ENCODE data around the gene DNAAF9. TPM values are rescaled to one million over a fixed set of nuclear protein-coding genes. Genes with fewer than 3 reads are reported as not detected.
A peak's percentile ranks its signal among the peaks of the same experiment; 100 is the strongest.

The DNAAF9 gene
- total and polyA plus RNA-seq, 2 of the 4 experiments (the other 2 are of a cell fraction) = 7.9 to 8.2 TPM

DNA sequence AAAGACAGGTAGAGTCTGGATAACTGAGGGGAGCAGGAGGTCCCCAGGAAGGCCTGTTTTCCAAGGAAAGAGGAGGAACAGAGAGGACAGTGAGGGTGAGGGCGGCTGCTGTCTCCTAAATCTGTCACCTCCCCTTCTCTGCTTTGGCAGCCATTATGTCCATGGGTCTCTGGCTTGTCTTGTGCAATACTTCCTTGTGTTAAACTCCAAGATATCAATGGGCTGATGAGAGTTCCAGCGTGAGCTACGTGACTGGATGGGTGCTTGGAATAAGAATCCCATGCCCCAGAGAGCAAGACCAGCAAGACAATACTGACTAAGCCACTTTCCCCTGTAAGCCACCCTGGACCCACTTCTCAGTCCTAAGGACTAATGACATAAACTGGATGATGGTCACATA, 26.3 kb upstream of the DNAAF9 start:
- Histone ChIP-seq H3K18ac (ENCODE audit: low read depth, low read length) (no peak overlapping the region), H4K5ac (ENCODE audit: low read depth, low read length) (no peak overlapping the region), H2BK15ac (ENCODE audit: low read depth, low read length) (no peak overlapping the region), H3K9me1 (ENCODE audit: insufficient read depth, low read length) (no peaks in the 10 kb centered on the region), H2BK5ac (ENCODE audit: low read depth, low read length, poor library complexity, severe bottlenecking) (no peak overlapping the region), H3K4ac (ENCODE audit: low read depth, low read length) (no peak overlapping the region), H3K4me1 (ENCODE audit: control insufficient read depth, insufficient read depth, low read length) (no peaks in the 10 kb centered on the region), H3K27me3 (ENCODE audit: control insufficient read depth, insufficient read depth, low read length) (peaks cover 2% of the 10 kb centered on the region), H2BK20ac (ENCODE audit: low read depth, low read length) (no peak overlapping the region), H3K9me3 (ENCODE audit: control insufficient read depth, insufficient read depth, low read length) (no peaks in the 10 kb centered on the region), H3K27ac (ENCODE audit: insufficient read depth, low read length) (no peak overlapping the region), H3K79me1 (ENCODE audit: low read depth in 1 of 2, low read length in 2 of 2) (no peaks in the 10 kb centered on the region), H2AK5ac (ENCODE audit: low read depth, low read length) (no peak overlapping the region), H3K14ac (replicated peaks; ENCODE audit: low read depth, low read length) (no peak overlapping the region), H3K4me2 (ENCODE audit: low read depth, low read length) (no peak overlapping the region), H3K9ac (ENCODE audit: low read depth, low read length) (no peak overlapping the region), H4K20me1 (ENCODE audit: insufficient read depth, low read length) (no peaks in the 10 kb centered on the region), H3K4me3 (ENCODE audit: insufficient read depth, low read depth, low read length) (no peak overlapping the region), H2BK120ac (ENCODE audit: low read depth, low read length) (no peak overlapping the region), H2AK9ac (replicated peaks; ENCODE audit: low read depth, low read length, poor library complexity) (no peak overlapping the region), H3K36me3 (ENCODE audit: control insufficient read depth, insufficient read depth, low read length) (no peaks in the 10 kb centered on the region), H3K56ac (ENCODE audit: extremely low read depth, insufficient read depth, low read length) (no peak overlapping the region), H2AFZ (replicated peaks; ENCODE audit: low read length, poor library complexity) (no peak overlapping the region), H3K23ac (ENCODE audit: low read depth, low read length) (no peak overlapping the region), H4K8ac (ENCODE audit: low read depth in 2 of 2, low read length in 2 of 2) (no peak overlapping the region), H4K91ac (ENCODE audit: insufficient read depth, low read depth, low read length) (no peak overlapping the region)
- dilution Hi-C loops (cut with HindIII; ENCODE audit: low sequenced_read_pairs, unreplicated experiment) = no loop called here
- CTCF ChIA-PET = no interaction called here
- WGBS, 2 experiments (ENCODE audit: extremely low coverage in 2 of 2, insufficient read length in 1 of 2) = no CpG with 5 or more reads among the region's 3 CpGs
- TF ChIP-seq BHLHE40 (IDR thresholded peaks at IDR 0.05; ENCODE audit: low read depth, low read length) = no peak
- no peak for TF ChIP-seq SMC3 (IDR thresholded peaks at IDR 0.05; ENCODE audit: low read depth, low read length)
- no peak for TF ChIP-seq FOS (IDR thresholded peaks at IDR 0.05; ENCODE audit: low read depth, low read length)
- TF ChIP-seq CEBPB (IDR thresholded peaks at IDR 0.05; ENCODE audit: low read depth, low read length) = peak; percentile 38; the same call in 1 of the 2 replicates
- TF ChIP-seq NFE2L2 (IDR thresholded peaks at IDR 0.05; ENCODE audit: low read depth, low read length) = no peak
- DNase-seq (no peak), ATAC-seq (ENCODE audit: low read depth) (no peak)
- in situ Hi-C loops (cut with MboI; ENCODE audit: low sequenced_read_pairs) = no loop called here
- intact Hi-C loops (cut with micrococcal nuclease) = no loop called here
- BruUV-seq (replicated peaks) = no TSS peak
- POLR2A ChIA-PET (ENCODE audit: unreplicated experiment) = interaction anchor here (0.5 kb wide), 1 partner anchor 106 kb away, joined by 17 read pairs; no protein-coding TSS in a partner anchor

Measured in IMR-90 (cell line).